Naive thymus-derived CD8-positive, alpha-beta T cell (primary cell): ENCODE measurements around the gene SH3GL3. TPM values are rescaled to one million over a fixed set of nuclear protein-coding genes. Genes with fewer than 3 reads are reported as not detected.

Source experiments
- ATAC-seq, 2 donors: fragments of 150-1000 bp; cut with Tn5 transposase in 1 of 2; sonication (Bioruptor Pico), chemical (Tn5 transposase) in 1 of 2; 1 replicate in 1 of 2; 2 replicates in 1 of 2; pipeline ENCODE4 v1.10.0; 2021; ENCODE audit warnings: mild to moderate bottlenecking in 2 of 2, moderate library complexity in 2 of 2
- POLR2A ChIA-PET: fragments of 350-600 bp; sonication (Branson Sonifier 250); formaldehyde crosslinking; loops from one replicate; lab custom pipeline; 2021; ENCODE audit warnings: antibody characterized with exemption; lab: Charles Lee
- DNase-seq, 10 donors: peaks; one replicate each; pipeline versions ENCODE4 v3.0.0 to v3.0.0-alpha.2; 2020 to 2022
- H3K27ac Mint-ChIP-seq, 10 donors: one replicate each; pipeline ENCODE4 v1.8.0; 2020 to 2022; ENCODE audit warnings: mild to moderate bottlenecking in 10 of 10, mixed read lengths in 10 of 10, moderate library complexity in 4 of 10, inconsistent platforms in 1 of 10
- H3K27me3 Mint-ChIP-seq, 5 donors: one replicate each; pipeline ENCODE4 v1.8.0; 2021 to 2022; ENCODE audit warnings: mixed read lengths in 5 of 5
- H3K36me3 Mint-ChIP-seq, 3 donors: one replicate each; pipeline ENCODE4 v1.8.0; 2020 to 2022; ENCODE audit warnings: mixed read lengths in 3 of 3, mild to moderate bottlenecking in 2 of 3, inconsistent platforms in 1 of 3
- H3K4me1 Mint-ChIP-seq, 4 donors: one replicate each; pipeline ENCODE4 v1.8.0; 2021 to 2022; ENCODE audit warnings: mixed read lengths in 4 of 4
- H3K4me3 Mint-ChIP-seq, 10 donors: one replicate each; pipeline ENCODE4 v1.8.0; 2020 to 2022; ENCODE audit warnings: mild to moderate bottlenecking in 10 of 10, mixed read lengths in 10 of 10, moderate library complexity in 6 of 10, inconsistent platforms in 1 of 10
- H3K9me3 Mint-ChIP-seq, 9 donors: one replicate each; pipeline ENCODE4 v1.8.0; 2020 to 2022; ENCODE audit warnings: mixed read lengths in 9 of 9, mild to moderate bottlenecking in 3 of 9, inconsistent platforms in 1 of 9, moderate library complexity in 1 of 9
- polyA plus RNA-seq, 3 donors: library from polyadenylated mRNA; unstranded; fragments of 300-500 nt; fragmentation: Illumina TruSeq; gene quantifications; one replicate each; pipeline ENCODE4 v1.2.3, GENCODE V29; 2021
- total RNA-seq, 8 experiments: library from RNA in 2 of 8; stranded (reverse) in 2 of 8; gene quantifications; one replicate each; pipeline ENCODE4 v1.2.3 and lab custom pipeline; 2021 to 2026

Gene SH3GL3, protein sequence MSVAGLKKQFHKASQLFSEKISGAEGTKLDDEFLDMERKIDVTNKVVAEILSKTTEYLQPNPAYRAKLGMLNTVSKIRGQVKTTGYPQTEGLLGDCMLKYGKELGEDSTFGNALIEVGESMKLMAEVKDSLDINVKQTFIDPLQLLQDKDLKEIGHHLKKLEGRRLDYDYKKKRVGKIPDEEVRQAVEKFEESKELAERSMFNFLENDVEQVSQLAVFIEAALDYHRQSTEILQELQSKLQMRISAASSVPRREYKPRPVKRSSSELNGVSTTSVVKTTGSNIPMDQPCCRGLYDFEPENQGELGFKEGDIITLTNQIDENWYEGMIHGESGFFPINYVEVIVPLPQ
- total RNA-seq (not detected), polyA plus RNA-seq (not detected), total RNA-seq (lab: John Stamatoyannopoulos, UW) (0 reads per million in 6 experiments)

DNA sequence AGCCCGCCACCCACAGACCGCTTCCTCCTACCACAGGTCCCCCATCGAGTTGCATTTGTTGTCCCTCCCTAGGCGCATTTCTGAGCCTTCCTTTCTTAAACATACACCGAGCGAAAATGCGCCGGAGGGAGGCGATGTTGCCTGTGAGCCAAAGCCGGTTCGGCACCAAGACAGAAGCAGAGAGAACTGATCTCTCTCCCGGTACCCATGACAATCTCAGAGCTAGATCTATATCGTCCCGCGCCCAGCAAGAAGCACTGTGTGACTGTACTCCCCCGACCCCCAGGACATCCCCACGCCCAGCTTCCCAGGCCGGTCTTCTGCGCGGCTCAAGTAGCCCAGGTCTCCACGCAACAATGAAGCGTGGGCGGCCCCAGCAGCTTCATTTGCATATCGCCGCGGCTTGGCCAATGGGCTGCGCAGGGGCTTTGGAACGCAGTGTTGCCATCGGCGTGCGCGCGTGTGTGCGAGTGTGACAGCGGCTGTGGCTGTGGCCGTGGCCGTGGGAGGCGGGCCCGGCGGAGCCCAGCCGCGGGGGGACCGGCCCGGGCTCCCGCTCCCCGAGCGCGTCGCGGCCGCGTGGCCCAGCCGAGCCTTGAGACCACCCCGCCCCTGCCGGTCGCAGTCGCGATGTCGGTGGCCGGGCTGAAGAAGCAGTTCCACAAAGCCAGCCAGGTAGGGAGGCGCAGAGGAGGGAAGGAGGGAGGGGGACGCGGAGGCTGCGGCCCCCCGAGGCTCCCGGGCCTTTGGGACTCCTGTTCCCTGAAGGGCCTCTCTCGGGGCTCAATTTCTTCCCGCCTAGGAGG, at the start of gene SH3GL3:
SH3GL3 (plus strand) TSS at position 438 of the 806 bp plus-strand sequence; CDS start at position 631, 193 bp downstream.
- H3K4me1 Mint-ChIP-seq: peaks cover 7 to 13% (median 11%) of the 10 kb centered on the region in 4 donors
- H3K4me3 Mint-ChIP-seq: peak within 1 kb of the TSS; percentile 58 to 85 (median 78)
- peaks cover 19 to 59% (median 39%) of the 10 kb centered on the region in 5 donors for H3K27me3 Mint-ChIP-seq
- H3K27ac Mint-ChIP-seq: peak within 1 kb of the TSS in 2 of 10 donors; percentile 1 to 91
- ATAC-seq (peak; percentile 83 to 89), DNase-seq (peak in 7 of 10 donors; percentile 9 to 43 (median 19))
- POLR2A ChIA-PET: no interaction called here
- no peaks in the 10 kb centered on the region for H3K36me3 Mint-ChIP-seq
- H3K9me3 Mint-ChIP-seq: peaks cover 0 to 4% (median 0%) of the 10 kb centered on the region in 9 donors

DNA sequence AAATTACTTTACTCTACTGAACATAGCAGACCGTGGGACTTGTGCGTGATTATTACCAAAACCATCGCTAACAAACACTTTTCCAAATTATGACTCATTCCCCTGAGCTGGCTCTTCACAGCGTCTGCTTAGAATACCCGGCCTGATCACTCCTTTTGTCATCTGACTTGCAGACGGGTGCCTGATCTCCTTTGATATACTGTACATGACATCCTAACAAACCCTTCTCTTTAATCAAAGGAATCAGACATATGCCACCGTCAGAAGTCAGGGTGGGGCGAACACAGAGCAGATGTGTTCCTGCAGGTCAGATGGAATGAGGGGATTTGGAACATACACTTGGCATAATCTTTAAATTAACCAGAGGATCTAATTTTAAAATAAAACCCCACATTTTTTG, 48.5 kb upstream of the SH3GL3 start:
- no peak overlapping the region for H3K27ac Mint-ChIP-seq
- DNase-seq (no peak), ATAC-seq (no peak)
- POLR2A ChIA-PET: no interaction called here
- H3K27me3 Mint-ChIP-seq: peaks cover 4 to 48% (median 16%) of the 10 kb centered on the region in 5 donors
- no peaks in the 10 kb centered on the region for H3K36me3 Mint-ChIP-seq
- no peak overlapping the region for H3K4me3 Mint-ChIP-seq
- no peaks in the 10 kb centered on the region for H3K4me1 Mint-ChIP-seq
- no peaks in the 10 kb centered on the region for H3K9me3 Mint-ChIP-seq

DNA sequence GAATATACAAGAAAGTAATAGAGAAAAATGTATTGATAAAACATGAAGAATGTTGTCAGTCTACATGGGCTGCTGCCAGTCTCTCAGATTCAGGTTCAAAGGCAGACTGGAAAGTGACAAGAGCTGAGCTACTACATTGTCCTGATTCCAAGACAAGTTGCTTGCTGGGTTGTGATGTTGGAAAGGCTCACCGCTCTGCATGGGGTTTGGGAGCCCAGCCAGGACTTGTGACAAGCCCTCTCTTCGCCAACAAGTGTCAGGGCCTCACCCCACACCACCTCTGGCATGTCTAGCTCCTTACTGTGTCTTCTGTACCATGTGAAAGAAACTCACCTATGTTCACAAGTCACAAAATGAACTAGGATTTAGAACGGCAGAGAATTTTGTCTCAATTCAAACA, 43.0 kb upstream of the SH3GL3 start:
- POLR2A ChIA-PET: no interaction called here
- DNase-seq (no peak), ATAC-seq (no peak)
- Mint-ChIP-seq H3K27ac (no peak overlapping the region), H3K27me3 (peaks cover 0 to 33% (median 9%) of the 10 kb centered on the region in 5 donors), H3K36me3 (no peaks in the 10 kb centered on the region), H3K4me1 (no peaks in the 10 kb centered on the region), H3K9me3 (peaks cover 0 to 1% (median 0%) of the 10 kb centered on the region in 9 donors), H3K4me3 (no peak overlapping the region)

DNA sequence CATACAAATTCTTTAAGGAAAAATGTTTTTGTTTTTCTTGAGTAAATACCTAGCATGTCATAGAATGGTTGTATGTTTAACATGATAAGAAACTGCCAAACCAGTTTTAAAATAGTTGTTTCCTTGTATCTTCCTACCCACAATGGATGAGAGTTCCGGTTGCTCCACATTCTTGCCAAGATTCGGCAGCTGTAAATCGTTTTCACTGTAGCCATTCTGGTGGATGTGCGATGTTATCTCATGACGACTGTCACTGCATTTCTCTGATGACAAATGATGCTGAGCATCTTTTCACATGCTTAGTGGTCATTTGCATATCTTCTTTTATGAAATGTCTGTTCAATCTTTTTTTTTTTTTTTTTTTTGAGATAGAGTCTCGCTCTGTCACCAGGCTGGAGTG, 36.6 kb upstream of the SH3GL3 start:
- H3K36me3 Mint-ChIP-seq: no peaks in the 10 kb centered on the region
- no peak overlapping the region for H3K4me3 Mint-ChIP-seq
- H3K27ac Mint-ChIP-seq: no peak overlapping the region
- peaks cover 3 to 19% (median 8%) of the 10 kb centered on the region in 5 donors for H3K27me3 Mint-ChIP-seq
- no peak for DNase-seq
- POLR2A ChIA-PET: no interaction called here
- ATAC-seq: no peak
- no peaks in the 10 kb centered on the region for H3K4me1 Mint-ChIP-seq
- peaks cover 0 to 4% (median 0%) of the 10 kb centered on the region in 9 donors for H3K9me3 Mint-ChIP-seq

DNA sequence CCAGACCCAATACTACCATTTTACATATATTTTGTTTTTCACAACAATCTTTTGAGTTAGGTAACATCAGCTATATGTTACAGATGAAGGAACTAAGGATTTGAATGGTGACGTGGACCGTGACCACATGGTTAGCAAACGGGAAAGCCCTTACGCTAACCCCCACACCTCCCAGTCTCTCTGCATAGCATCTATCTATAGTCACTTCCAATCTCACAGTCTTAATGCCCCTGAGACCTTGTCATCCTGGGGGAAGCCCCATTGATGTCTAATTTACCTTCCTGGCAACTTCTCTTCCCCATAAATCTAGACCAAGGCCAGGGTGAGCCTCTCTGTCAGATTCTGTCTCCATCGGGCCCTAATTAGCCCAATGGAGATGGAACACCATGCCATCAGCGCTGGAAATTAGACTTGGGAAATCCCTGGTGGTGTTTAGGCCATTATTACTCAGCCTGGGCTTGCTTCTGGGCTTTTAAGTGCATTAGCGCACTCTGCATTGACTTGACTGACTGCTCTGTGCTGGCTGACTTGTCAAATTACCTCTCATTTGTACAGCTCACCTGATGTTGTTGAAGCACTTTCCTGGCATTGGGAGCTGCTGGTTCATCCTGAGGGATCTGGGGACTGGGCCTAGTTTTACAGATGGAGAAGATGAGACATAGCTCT, 34.0 kb upstream of the SH3GL3 start:
- no peak for DNase-seq
- H3K9me3 Mint-ChIP-seq: peaks cover 0 to 4% (median 0%) of the 10 kb centered on the region in 9 donors
- POLR2A ChIA-PET: no interaction called here
- peaks cover 3 to 14% (median 9%) of the 10 kb centered on the region in 5 donors for H3K27me3 Mint-ChIP-seq
- no peak overlapping the region for H3K4me3 Mint-ChIP-seq
- no peak overlapping the region for H3K27ac Mint-ChIP-seq
- no peaks in the 10 kb centered on the region for H3K4me1 Mint-ChIP-seq
- H3K36me3 Mint-ChIP-seq: no peaks in the 10 kb centered on the region
- ATAC-seq: no peak

DNA sequence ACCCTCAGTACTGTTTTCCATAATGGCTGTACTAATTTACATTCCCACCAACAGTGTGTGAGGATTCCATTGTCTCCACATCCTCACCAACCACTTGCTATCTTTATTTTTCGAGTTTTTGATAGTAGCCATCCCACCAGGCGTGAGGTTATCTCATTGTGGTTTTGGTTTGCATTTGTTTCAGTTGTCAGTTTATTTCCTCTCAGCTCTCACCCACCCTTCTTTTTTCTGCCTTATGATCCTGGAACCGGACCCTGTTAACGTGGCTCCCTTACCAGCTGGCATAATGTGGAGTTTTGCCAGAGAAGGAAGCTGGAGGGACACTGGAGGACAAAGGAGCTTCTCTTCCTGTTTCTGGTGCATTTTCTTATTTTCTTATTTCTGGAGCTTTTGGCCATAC, 25.1 kb upstream of the SH3GL3 start:
- Mint-ChIP-seq H3K4me3 (no peak overlapping the region), H3K4me1 (peaks cover 0 to 4% (median 0%) of the 10 kb centered on the region in 4 donors), H3K9me3 (peaks cover 0 to 5% (median 2%) of the 10 kb centered on the region in 9 donors), H3K27ac (no peak overlapping the region), H3K36me3 (peaks cover 0 to 5% (median 0%) of the 10 kb centered on the region in 3 donors), H3K27me3 (peaks cover 20 to 42% (median 26%) of the 10 kb centered on the region in 5 donors)
- no peak for DNase-seq
- ATAC-seq: no peak
- POLR2A ChIA-PET: no interaction called here

DNA sequence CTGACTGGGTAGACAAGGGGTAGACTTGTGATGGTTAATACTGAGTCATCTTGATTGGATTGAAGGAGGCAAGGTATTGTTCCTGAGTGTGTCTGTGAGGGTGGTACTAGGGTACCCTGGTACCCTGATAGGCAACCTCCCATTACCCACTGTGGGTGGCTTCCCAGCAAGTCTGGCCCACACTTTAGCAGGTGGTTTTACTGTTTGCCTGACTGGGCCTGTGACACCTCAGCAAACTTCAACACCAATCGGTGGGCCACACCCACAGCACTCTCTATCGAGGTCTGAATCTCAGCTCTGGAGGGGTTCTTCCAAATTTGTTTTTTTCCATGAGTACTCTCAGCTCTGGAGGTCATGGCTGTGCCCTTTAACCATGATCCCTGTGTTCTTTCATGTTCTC, 24.6 kb upstream of the SH3GL3 start:
- no peak overlapping the region for H3K27ac Mint-ChIP-seq
- H3K36me3 Mint-ChIP-seq: peaks cover 0 to 5% (median 0%) of the 10 kb centered on the region in 3 donors
- ATAC-seq: no peak
- H3K9me3 Mint-ChIP-seq: peaks cover 0 to 5% (median 2%) of the 10 kb centered on the region in 9 donors
- peaks cover 0 to 4% (median 0%) of the 10 kb centered on the region in 4 donors for H3K4me1 Mint-ChIP-seq
- peaks cover 20 to 42% (median 26%) of the 10 kb centered on the region in 5 donors for H3K27me3 Mint-ChIP-seq
- POLR2A ChIA-PET: no interaction called here
- no peak for DNase-seq
- H3K4me3 Mint-ChIP-seq: no peak overlapping the region

DNA sequence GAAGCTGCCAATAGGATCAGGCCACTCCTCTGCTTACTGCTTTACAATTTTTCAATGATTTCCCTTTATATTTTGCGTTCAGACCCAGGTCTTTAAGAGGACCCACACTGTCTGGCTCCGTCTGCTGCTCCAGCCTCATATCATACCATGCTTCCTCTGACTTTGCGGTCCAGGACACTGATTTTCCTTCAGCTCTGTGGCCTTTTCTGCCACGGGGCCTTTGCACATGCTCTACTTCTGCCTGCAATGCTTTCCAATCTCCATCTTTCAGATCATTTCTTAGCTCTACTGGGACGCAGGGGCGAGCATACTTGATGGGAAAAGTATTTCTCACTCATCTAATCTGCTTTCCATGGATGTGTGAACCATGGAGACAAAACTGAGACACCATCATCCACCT, 23.0 kb upstream of the SH3GL3 start:
- H3K27me3 Mint-ChIP-seq: peaks cover 20 to 42% (median 28%) of the 10 kb centered on the region in 5 donors
- DNase-seq (no peak), ATAC-seq (no peak)
- H3K4me3 Mint-ChIP-seq: no peak overlapping the region
- H3K4me1 Mint-ChIP-seq: peaks cover 0 to 4% (median 0%) of the 10 kb centered on the region in 4 donors
- H3K9me3 Mint-ChIP-seq: peaks cover 0 to 14% (median 6%) of the 10 kb centered on the region in 9 donors
- H3K36me3 Mint-ChIP-seq: peaks cover 0 to 9% (median 0%) of the 10 kb centered on the region in 3 donors
- no peak overlapping the region for H3K27ac Mint-ChIP-seq
- POLR2A ChIA-PET: no interaction called here

DNA sequence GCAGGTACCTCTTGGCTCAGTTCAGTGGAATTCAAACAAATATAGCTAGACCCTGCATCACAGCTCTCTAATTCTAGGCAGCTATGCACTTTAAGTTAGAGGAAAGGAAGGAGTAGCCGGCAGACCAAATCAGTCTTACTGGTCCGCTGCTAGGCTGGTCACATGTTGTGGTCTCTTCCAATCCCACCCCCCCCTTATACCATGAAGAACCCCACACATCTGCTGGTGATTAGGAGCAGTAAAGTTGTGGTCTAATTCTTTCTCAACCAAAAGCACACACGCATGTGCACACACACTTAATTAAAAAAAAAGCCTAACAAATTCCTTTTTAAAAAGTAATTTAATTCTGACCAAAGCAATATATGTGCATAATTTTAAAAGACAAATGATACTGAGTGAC, 16.7 kb upstream of the SH3GL3 start:
- Mint-ChIP-seq H3K27me3 (peaks cover 8 to 30% (median 17%) of the 10 kb centered on the region in 5 donors), H3K27ac (no peak overlapping the region), H3K36me3 (peaks cover 0 to 9% (median 0%) of the 10 kb centered on the region in 3 donors), H3K9me3 (peaks cover 0 to 14% (median 6%) of the 10 kb centered on the region in 9 donors), H3K4me3 (no peak overlapping the region), H3K4me1 (no peaks in the 10 kb centered on the region)
- no peak for ATAC-seq
- POLR2A ChIA-PET: no interaction called here
- no peak for DNase-seq

DNA sequence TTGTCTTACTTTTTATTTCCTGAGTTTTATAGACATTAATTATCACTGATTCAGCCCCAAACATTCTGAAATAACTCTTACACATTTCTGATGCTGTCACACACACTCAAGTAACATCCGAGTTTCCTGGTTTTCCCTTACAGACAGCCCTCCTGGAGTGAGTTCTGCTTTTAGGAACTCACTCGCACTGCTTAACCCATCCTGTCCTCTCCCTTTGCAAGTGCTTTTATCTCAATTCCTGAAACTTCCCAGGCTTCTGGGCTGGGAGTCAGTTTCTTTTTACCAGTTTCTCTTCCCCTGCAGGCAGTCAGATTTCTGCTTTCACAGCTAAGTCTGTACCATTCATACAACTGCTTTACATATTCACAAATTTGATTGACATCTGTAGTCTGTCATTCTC, 15.6 kb upstream of the SH3GL3 start:
- no peak for DNase-seq
- Mint-ChIP-seq H3K4me1 (no peaks in the 10 kb centered on the region), H3K36me3 (peaks cover 0 to 7% (median 0%) of the 10 kb centered on the region in 3 donors), H3K27me3 (peaks cover 3 to 21% (median 19%) of the 10 kb centered on the region in 5 donors), H3K4me3 (no peak overlapping the region), H3K9me3 (peaks cover 0 to 12% (median 6%) of the 10 kb centered on the region in 9 donors), H3K27ac (no peak overlapping the region)
- ATAC-seq: no peak
- POLR2A ChIA-PET: no interaction called here

DNA sequence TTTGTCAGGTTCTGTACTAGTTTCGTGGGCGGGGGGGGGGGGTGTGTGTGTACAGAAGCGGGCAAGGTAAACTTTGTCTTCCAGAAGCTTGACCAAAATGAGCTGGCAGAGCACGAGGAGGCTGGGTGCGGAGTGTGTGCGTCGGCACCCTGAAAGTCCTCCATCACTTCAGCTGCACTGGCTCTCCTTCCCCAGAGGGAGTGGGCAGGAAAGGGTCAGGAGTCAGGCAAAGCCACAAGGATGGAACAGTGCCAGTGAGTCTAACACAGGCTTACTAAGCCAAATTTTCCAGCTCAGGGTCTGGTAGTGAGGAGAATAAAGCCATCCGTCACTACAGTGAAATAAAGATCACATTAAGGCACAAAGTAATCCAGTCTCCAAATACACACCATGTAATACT, 11.9 kb upstream of the SH3GL3 start:
- POLR2A ChIA-PET: no interaction called here
- DNase-seq (no peak), ATAC-seq (no peak)
- no peaks in the 10 kb centered on the region for H3K36me3 Mint-ChIP-seq
- H3K9me3 Mint-ChIP-seq: no peaks in the 10 kb centered on the region
- H3K4me3 Mint-ChIP-seq: no peak overlapping the region
- H3K27ac Mint-ChIP-seq: no peak overlapping the region
- peaks cover 9 to 33% (median 26%) of the 10 kb centered on the region in 5 donors for H3K27me3 Mint-ChIP-seq
- H3K4me1 Mint-ChIP-seq: peaks cover 4 to 5% (median 5%) of the 10 kb centered on the region in 4 donors

DNA sequence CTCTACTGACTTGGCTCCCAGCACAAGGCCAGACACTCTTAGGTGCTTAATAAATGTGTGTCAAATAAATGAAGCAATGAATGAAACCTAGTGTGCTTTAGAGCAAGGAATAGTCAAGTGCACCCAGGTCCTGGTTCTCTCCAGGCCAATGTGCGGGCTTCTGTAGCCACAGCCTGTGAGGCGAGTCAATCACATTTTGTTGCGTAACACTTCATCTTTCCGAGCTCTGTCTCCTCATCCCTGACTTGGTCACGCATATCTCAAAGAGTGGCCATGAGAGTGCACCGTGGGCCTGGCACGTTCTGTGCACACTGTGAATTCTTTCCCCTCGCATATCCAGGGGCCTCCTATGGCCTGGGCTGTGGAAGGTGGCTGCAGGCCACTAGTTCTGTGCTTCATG, 11.4 kb upstream of the SH3GL3 start:
- Mint-ChIP-seq H3K27me3 (peaks cover 9 to 33% (median 29%) of the 10 kb centered on the region in 5 donors), H3K4me1 (peaks cover 4 to 5% (median 5%) of the 10 kb centered on the region in 4 donors), H3K27ac (no peak overlapping the region), H3K36me3 (no peaks in the 10 kb centered on the region), H3K9me3 (no peaks in the 10 kb centered on the region), H3K4me3 (no peak overlapping the region)
- POLR2A ChIA-PET: no interaction called here
- no peak for DNase-seq
- no peak for ATAC-seq
